Measurements from ENCODE around the gene CDC42. TPM values are rescaled to one million over a fixed set of nuclear protein-coding genes. Genes with fewer than 3 reads are reported as not detected.

The CDC42 gene
- total and polyA plus RNA-seq, 2 of the 4 experiments (the other 2 are of a cell fraction) = 162 to 609 TPM

DNA sequence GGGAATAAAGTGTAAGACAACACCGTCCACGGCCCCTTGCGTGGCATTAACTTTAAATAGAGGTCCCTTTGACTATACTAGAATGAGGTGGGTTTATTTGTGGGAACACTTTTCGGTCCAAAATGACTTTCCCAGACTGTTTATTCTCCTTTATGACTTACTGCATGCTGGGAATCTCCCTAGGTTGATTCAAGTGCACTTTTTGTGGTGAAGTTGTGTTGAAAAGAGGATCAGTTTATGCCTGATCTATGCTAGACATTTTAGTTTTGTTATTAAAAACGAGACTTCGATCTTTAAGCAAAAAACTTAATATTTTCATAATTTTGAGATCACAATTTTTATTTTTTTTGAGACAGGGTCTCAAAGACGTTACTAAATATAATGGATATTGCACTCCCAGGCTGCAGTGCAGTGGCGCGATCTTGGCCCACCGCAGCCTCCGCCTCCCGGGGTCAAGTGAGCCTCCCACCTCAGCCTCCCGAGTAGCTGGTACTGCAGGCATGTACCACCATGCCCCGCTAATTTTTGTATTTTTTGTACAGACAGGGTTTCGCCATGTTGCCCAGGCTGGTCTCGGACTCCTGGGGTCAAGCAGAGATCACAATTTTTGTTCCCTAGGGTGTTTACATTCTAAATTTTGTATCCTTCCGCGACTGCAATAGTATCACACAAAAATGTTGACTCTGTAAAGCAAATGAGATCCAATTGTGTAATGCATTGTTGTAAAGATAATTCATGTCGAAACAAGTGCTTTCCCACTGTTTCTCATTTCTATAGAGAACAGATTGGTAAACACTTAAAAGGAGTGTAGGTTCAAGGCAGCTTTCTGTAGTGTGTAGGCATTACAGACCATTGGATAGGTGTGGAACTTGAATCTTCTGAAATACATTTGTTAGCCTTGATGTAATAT lies 1.6 kb downstream of the CDC42 start (continued):
- TF ChIP-seq, protein P1, sequence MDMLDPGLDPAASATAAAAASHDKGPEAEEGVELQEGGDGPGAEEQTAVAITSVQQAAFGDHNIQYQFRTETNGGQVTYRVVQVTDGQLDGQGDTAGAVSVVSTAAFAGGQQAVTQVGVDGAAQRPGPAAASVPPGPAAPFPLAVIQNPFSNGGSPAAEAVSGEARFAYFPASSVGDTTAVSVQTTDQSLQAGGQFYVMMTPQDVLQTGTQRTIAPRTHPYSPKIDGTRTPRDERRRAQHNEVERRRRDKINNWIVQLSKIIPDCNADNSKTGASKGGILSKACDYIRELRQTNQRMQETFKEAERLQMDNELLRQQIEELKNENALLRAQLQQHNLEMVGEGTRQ (IDR thresholded peaks at IDR 0.05; ENCODE audit: low read depth, low read length) = no peak

DNA sequence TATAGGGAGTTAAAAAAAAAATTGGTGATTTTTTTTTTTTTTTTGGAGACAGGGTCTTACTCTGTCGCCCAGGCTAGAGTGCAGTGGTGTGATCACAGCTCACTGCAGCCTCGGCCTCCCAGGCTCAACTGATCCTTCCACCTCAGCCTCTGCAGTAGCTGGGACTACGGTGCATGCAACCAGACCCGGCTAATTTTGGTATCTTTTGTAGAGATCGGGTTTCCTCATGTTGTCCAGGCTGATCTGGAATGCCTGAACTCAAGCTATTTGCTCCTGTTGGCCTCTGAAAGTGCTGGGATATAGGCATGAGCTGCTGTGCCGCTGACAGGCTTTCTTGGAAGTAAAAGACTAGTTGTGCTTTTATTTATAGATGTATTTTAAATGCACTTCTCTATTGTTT lies 3.0 kb downstream of the CDC42 start:
- peaks cover 7% of the 10 kb centered on the region for H3K4me1 ChIP-seq (ENCODE audit: control insufficient read depth, insufficient read depth, low read length)
- no peaks in the 10 kb centered on the region for H3K9me3 ChIP-seq (ENCODE audit: control insufficient read depth, insufficient read depth, low read length)
- H4K20me1 ChIP-seq (ENCODE audit: insufficient read depth, low read length) = peaks cover 72% of the 10 kb centered on the region
- H2AFZ ChIP-seq (replicated peaks; ENCODE audit: low read length, poor library complexity) = no peak overlapping the region
- no peak overlapping the region for H3K4ac ChIP-seq (ENCODE audit: low read depth, low read length)
- ChIA-PET CTCF (no interaction called here), POLR2A (ENCODE audit: unreplicated experiment) (no interaction called here)
- H4K91ac ChIP-seq (ENCODE audit: insufficient read depth, low read depth, low read length) = no peak overlapping the region
- no peak overlapping the region for H3K4me3 ChIP-seq (ENCODE audit: insufficient read depth, low read depth, low read length)
- H4K5ac ChIP-seq (ENCODE audit: low read depth, low read length) = no peak overlapping the region
- no CpG with 5 or more reads among the region's 6 CpGs for WGBS, 2 experiments (ENCODE audit: extremely low coverage in 2 of 2, insufficient read length in 1 of 2)
- no peak overlapping the region for H2AK9ac ChIP-seq (replicated peaks; ENCODE audit: low read depth, low read length, poor library complexity)
- no peak overlapping the region for H2AK5ac ChIP-seq (ENCODE audit: low read depth, low read length)
- dilution Hi-C loops (cut with HindIII; ENCODE audit: low sequenced_read_pairs, unreplicated experiment) = no loop called here
- ATAC-seq (ENCODE audit: low read depth) = no peak
- in situ Hi-C loops (cut with MboI; ENCODE audit: low sequenced_read_pairs) = no loop called here
- intact Hi-C loops (cut with micrococcal nuclease) = no loop called here
- no peak overlapping the region for H4K8ac ChIP-seq (ENCODE audit: low read depth in 2 of 2, low read length in 2 of 2)
- no peak overlapping the region for H2BK20ac ChIP-seq (ENCODE audit: low read depth, low read length)
- no peak overlapping the region for H2BK120ac ChIP-seq (ENCODE audit: low read depth, low read length)
- H2BK5ac ChIP-seq (ENCODE audit: low read depth, low read length, poor library complexity, severe bottlenecking) = no peak overlapping the region
- H3K9ac ChIP-seq (ENCODE audit: low read depth, low read length) = no peak overlapping the region
- H3K14ac ChIP-seq (replicated peaks; ENCODE audit: low read depth, low read length) = no peak overlapping the region
- DNase-seq = no peak
- no peak overlapping the region for H3K23ac ChIP-seq (ENCODE audit: low read depth, low read length)
- peaks cover 9% of the 10 kb centered on the region for H3K36me3 ChIP-seq (ENCODE audit: control insufficient read depth, insufficient read depth, low read length)
- peak overlapping the region; percentile 26; the same call in 1 of the 2 replicates for H3K4me2 ChIP-seq (ENCODE audit: low read depth, low read length)
- BruUV-seq (replicated peaks) = no TSS peak
- H3K27ac ChIP-seq (ENCODE audit: insufficient read depth, low read length) = no peak overlapping the region
- H3K27me3 ChIP-seq (ENCODE audit: control insufficient read depth, insufficient read depth, low read length) = no peaks in the 10 kb centered on the region
- peaks cover 5 to 17% of the 10 kb centered on the region in 2 experiments; a peak in 1 of 4 replicates for H3K79me1 ChIP-seq (ENCODE audit: low read depth in 1 of 2, low read length in 2 of 2)
- no peak overlapping the region for H3K18ac ChIP-seq (ENCODE audit: low read depth, low read length)
- no peak overlapping the region for H3K56ac ChIP-seq (ENCODE audit: extremely low read depth, insufficient read depth, low read length)
- no peak overlapping the region for H2BK15ac ChIP-seq (ENCODE audit: low read depth, low read length)
- peaks cover 5% of the 10 kb centered on the region; the same call in 1 of the 2 replicates for H3K9me1 ChIP-seq (ENCODE audit: insufficient read depth, low read length)
- TF ChIP-seq, protein P2, sequence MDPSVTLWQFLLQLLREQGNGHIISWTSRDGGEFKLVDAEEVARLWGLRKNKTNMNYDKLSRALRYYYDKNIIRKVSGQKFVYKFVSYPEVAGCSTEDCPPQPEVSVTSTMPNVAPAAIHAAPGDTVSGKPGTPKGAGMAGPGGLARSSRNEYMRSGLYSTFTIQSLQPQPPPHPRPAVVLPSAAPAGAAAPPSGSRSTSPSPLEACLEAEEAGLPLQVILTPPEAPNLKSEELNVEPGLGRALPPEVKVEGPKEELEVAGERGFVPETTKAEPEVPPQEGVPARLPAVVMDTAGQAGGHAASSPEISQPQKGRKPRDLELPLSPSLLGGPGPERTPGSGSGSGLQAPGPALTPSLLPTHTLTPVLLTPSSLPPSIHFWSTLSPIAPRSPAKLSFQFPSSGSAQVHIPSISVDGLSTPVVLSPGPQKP (IDR thresholded peaks at IDR 0.05; ENCODE audit: borderline replicate concordance, low read depth, low read length) = no peak
- TF ChIP-seq MAFK (IDR thresholded peaks at IDR 0.05; ENCODE audit: low read depth, low read length) (no peak), RAD21 (IDR thresholded peaks at IDR 0.05; ENCODE audit: low read length) (no peak), MAZ (IDR thresholded peaks at IDR 0.05; ENCODE audit: borderline replicate concordance, low read depth, low read length) (no peak), CHD1 (IDR thresholded peaks at IDR 0.05; ENCODE audit: low read depth, low read length) (no peak), BHLHE40 (IDR thresholded peaks at IDR 0.05; ENCODE audit: low read depth, low read length) (no peak), SMC3 (IDR thresholded peaks at IDR 0.05; ENCODE audit: low read depth, low read length) (no peak), POLR2A (IDR thresholded peaks at IDR 0.05; ENCODE audit: low read depth, low read length) (no peak), MXI1 (IDR thresholded peaks at IDR 0.05; ENCODE audit: borderline replicate concordance, low read depth, low read length) (no peak)
- TF ChIP-seq, protein P1 (IDR thresholded peaks at IDR 0.05; ENCODE audit: low read depth, low read length) = no peak

Measured in IMR-90 (cell line).